ENCODE results near the gene XPO1.
"Not testable (repeated sequence)": the region's sequence is repeated elsewhere in the genome, so short reads cannot be mapped to it uniquely, and the experiment has no call there.

XPO1 gene

GRCh38 chr2:61460163-61460562 lies 78.0 kb downstream of the XPO1 start:
- Histone ChIP-seq H3K27me3 (ENCODE audit: control insufficient read depth, insufficient read depth, low read length) (no peaks in the 10 kb centered on the region), H3K4me3 (ENCODE audit: low read length) (no peak overlapping the region), H3K4me2 (ENCODE audit: low read length) (peak overlapping the region; percentile 61), H3K9ac (ENCODE audit: low read depth, low read length) (no peak overlapping the region), H3K4me1 (ENCODE audit: control insufficient read depth, insufficient read depth, low read length) (peaks cover 18% of the 10 kb centered on the region), H3K9me3 (replicated peaks; ENCODE audit: low read length) (no peaks in the 10 kb centered on the region), H3K36me3 (ENCODE audit: insufficient read depth, low read length) (no peaks in the 10 kb centered on the region)

- no peak overlapping the region for H3K4me2 ChIP-seq (ENCODE audit: low read length)
- H3K4me3 ChIP-seq (ENCODE audit: low read length): no peak overlapping the region
- H3K4me1 ChIP-seq (ENCODE audit: control insufficient read depth, insufficient read depth, low read length): peaks cover 18% of the 10 kb centered on the region
- H3K9ac ChIP-seq (ENCODE audit: low read depth, low read length): no peak overlapping the region
- no peaks in the 10 kb centered on the region for H3K9me3 ChIP-seq (replicated peaks; ENCODE audit: low read length)
- no peaks in the 10 kb centered on the region for H3K27me3 ChIP-seq (ENCODE audit: control insufficient read depth, insufficient read depth, low read length)
- no peaks in the 10 kb centered on the region for H3K36me3 ChIP-seq (ENCODE audit: insufficient read depth, low read length)
Measured at GRCh38 chr2:61456746-61457420, 81.3 kb downstream of the XPO1 start.

- H3K36me3 ChIP-seq (ENCODE audit: insufficient read depth, low read length): no peaks in the 10 kb centered on the region
- no peak overlapping the region for H3K4me3 ChIP-seq (ENCODE audit: low read length)
- no peak overlapping the region for H3K4me2 ChIP-seq (ENCODE audit: low read length)
- no peak overlapping the region for H3K9ac ChIP-seq (ENCODE audit: low read depth, low read length)
- H3K9me3 ChIP-seq (replicated peaks; ENCODE audit: low read length): no peaks in the 10 kb centered on the region
- H3K27me3 ChIP-seq (ENCODE audit: control insufficient read depth, insufficient read depth, low read length): no peaks in the 10 kb centered on the region
- peaks cover 18% of the 10 kb centered on the region for H3K4me1 ChIP-seq (ENCODE audit: control insufficient read depth, insufficient read depth, low read length)
Measured at GRCh38 chr2:61456070-61456745, 81.9 kb downstream of the XPO1 start.

DNA sequence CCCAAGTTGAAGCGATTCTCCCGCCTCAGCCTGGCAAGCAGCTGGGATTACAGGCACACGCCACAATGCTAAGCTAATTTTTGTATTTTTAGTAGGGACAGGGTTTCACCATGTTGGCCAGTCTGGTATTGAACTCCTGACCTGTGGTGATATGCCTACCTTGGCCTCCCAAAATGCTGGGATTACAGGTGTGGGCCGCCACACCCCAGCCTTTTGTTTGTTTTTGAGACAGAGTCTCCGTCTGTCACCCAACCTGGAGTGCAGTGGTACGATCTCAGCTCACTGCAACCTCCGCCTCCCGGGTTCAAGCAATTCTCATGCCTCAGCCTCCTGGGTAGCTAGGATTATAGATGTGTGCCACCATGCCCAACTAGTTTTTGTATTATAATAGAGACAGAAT lies 83.2 kb downstream of the XPO1 start:
- H3K9me3 ChIP-seq (replicated peaks; ENCODE audit: low read length); H3K4me3 ChIP-seq (ENCODE audit: low read length); H3K27me3 ChIP-seq (ENCODE audit: control insufficient read depth, insufficient read depth, low read length); H3K4me2 ChIP-seq (ENCODE audit: low read length); H3K9ac ChIP-seq (ENCODE audit: low read depth, low read length); H3K36me3 ChIP-seq (ENCODE audit: insufficient read depth, low read length): not testable (repeated sequence)
- peaks cover 11% of the 10 kb centered on the region for H3K4me1 ChIP-seq (ENCODE audit: control insufficient read depth, insufficient read depth, low read length)

DNA sequence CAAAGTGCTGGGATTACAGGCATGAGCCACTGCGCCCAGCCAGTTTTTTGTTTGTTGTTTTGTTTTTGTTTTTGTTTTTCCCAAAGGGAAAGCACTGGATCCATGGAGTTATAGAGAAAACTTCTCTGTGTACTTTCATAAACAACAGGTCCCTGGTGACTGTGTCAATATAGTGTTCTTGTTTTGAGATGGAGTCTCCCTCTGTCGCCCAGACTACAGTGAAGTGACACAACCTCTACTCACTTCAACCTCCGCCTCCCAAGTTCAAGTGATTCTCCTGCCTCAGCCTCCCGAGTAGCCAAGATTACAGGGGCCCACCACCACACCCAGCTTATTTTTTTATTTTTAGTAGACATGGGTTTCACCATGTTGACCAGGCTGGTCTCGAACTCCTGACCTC lies 83.8 kb downstream of the XPO1 start:
- Histone ChIP-seq H3K36me3 (ENCODE audit: insufficient read depth, low read length) (no peaks in the 10 kb centered on the region), H3K27me3 (ENCODE audit: control insufficient read depth, insufficient read depth, low read length) (no peaks in the 10 kb centered on the region), H3K4me2 (ENCODE audit: low read length) (no peak overlapping the region), H3K4me3 (ENCODE audit: low read length) (no peak overlapping the region), H3K4me1 (ENCODE audit: control insufficient read depth, insufficient read depth, low read length) (peaks cover 5% of the 10 kb centered on the region), H3K9ac (ENCODE audit: low read depth, low read length) (no peak overlapping the region), H3K9me3 (replicated peaks; ENCODE audit: low read length) (no peaks in the 10 kb centered on the region)

DNA sequence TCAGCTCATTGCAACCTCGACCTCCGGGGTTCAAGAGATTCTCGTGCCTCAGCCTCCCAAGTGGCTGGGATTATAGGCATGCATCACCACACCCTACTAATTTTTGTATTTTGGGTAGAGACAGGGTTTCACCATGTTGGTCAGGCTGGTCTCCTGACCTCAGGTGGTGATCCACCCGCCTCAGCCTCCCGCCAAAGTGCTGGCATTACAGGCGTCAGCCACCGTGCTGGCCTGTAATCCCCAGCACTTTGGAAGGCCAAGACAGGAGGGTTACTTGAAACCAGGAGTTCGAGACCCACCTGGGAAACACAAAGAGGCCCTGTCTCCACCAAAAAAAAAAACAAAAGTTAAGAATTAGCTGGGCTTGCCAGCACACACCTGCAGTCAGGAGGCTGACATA lies 85.8 kb downstream of the XPO1 start:
- H3K9ac ChIP-seq (ENCODE audit: low read depth, low read length): no peak overlapping the region
- no peaks in the 10 kb centered on the region for H3K27me3 ChIP-seq (ENCODE audit: control insufficient read depth, insufficient read depth, low read length)
- H3K4me3 ChIP-seq (ENCODE audit: low read length): no peak overlapping the region
- H3K36me3 ChIP-seq (ENCODE audit: insufficient read depth, low read length): no peaks in the 10 kb centered on the region
- H3K4me2 ChIP-seq (ENCODE audit: low read length): no peak overlapping the region
- H3K4me1 ChIP-seq (ENCODE audit: control insufficient read depth, insufficient read depth, low read length): peaks cover 4% of the 10 kb centered on the region
- no peaks in the 10 kb centered on the region for H3K9me3 ChIP-seq (replicated peaks; ENCODE audit: low read length)

GRCh38 chr2:61451178-61451577 lies 87.0 kb downstream of the XPO1 start:
- Histone ChIP-seq H3K4me3 (ENCODE audit: low read length) (no peak overlapping the region), H3K36me3 (ENCODE audit: insufficient read depth, low read length) (no peaks in the 10 kb centered on the region), H3K9ac (ENCODE audit: low read depth, low read length) (no peak overlapping the region), H3K4me1 (ENCODE audit: control insufficient read depth, insufficient read depth, low read length) (peaks cover 4% of the 10 kb centered on the region), H3K27me3 (ENCODE audit: control insufficient read depth, insufficient read depth, low read length) (no peaks in the 10 kb centered on the region), H3K4me2 (ENCODE audit: low read length) (no peak overlapping the region), H3K9me3 (replicated peaks; ENCODE audit: low read length) (no peaks in the 10 kb centered on the region)

GRCh38 chr2:61450144-61450543 lies 88.0 kb downstream of the XPO1 start:
- no peak overlapping the region for H3K9ac ChIP-seq (ENCODE audit: low read depth, low read length)
- no peaks in the 10 kb centered on the region for H3K27me3 ChIP-seq (ENCODE audit: control insufficient read depth, insufficient read depth, low read length)
- H3K36me3 ChIP-seq (ENCODE audit: insufficient read depth, low read length): no peaks in the 10 kb centered on the region
- H3K4me2 ChIP-seq (ENCODE audit: low read length): no peak overlapping the region
- H3K4me1 ChIP-seq (ENCODE audit: control insufficient read depth, insufficient read depth, low read length): no peaks in the 10 kb centered on the region
- no peak overlapping the region for H3K4me3 ChIP-seq (ENCODE audit: low read length)
- no peaks in the 10 kb centered on the region for H3K9me3 ChIP-seq (replicated peaks; ENCODE audit: low read length)

DNA sequence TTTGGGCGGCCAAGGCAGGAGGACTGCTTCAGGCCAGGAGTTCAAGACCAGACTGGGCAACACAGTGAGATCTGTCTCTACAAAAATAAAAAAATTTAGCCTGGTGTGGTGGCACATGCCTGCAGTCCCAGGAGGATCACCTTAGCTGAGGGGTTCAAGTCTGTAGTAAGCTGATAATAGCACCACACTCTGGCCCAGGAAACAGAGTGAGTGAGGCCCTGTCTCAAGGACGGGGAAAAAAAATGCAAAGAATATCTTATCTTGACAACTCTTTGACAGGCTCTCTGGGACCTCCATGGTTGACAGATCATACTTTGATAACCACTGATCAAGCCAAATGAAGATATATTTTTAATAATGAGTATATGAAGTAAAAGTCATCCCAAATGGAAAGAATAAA lies 89.9 kb downstream of the XPO1 start:
- H3K4me3 ChIP-seq (ENCODE audit: low read length): no peak overlapping the region
- no peak overlapping the region for H3K9ac ChIP-seq (ENCODE audit: low read depth, low read length)
- no peak overlapping the region for H3K4me2 ChIP-seq (ENCODE audit: low read length)
- H3K27me3 ChIP-seq (ENCODE audit: control insufficient read depth, insufficient read depth, low read length): no peaks in the 10 kb centered on the region
- H3K9me3 ChIP-seq (replicated peaks; ENCODE audit: low read length): peaks cover 3% of the 10 kb centered on the region
- no peaks in the 10 kb centered on the region for H3K36me3 ChIP-seq (ENCODE audit: insufficient read depth, low read length)
- H3K4me1 ChIP-seq (ENCODE audit: control insufficient read depth, insufficient read depth, low read length): no peaks in the 10 kb centered on the region

- H3K4me1 ChIP-seq (ENCODE audit: control insufficient read depth, insufficient read depth, low read length); H3K9me3 ChIP-seq (replicated peaks; ENCODE audit: low read length); H3K4me2 ChIP-seq (ENCODE audit: low read length): not testable (repeated sequence)
Measured at GRCh38 chr2:61446971-61447370, 91.2 kb downstream of the XPO1 start.

DNA sequence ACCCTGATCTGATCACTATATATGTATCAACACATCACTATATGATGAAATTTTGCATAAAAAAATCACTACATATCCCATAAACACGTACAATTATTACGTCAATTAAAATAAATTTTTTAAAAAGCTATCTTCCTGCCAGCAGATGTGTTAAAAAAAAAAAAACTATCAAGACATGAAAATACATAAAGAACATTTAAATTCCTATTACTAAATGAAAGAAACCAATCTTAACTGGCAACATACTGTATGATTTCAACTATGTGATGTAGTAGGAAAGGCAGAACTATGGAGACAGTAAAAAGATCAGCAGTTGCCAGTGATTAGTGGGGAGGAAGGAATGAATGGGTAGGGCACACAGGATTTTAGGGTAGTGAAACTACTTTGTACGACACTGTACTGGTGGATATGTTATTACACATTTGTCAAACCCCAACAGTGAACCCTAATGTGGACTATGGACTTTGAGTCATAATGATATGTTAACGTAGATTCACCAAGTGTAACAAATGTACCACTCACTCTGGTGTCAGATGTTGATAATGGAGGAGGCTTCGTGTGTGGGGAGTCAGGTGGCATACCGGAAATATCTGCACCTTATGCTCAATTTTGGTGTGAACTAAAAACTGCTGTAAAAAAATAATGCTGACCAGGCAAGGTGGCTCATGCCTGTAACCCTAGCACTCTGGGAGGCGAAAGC lies 94.7 kb downstream of the XPO1 start:
- H3K4me2 ChIP-seq (ENCODE audit: low read length): no peak overlapping the region
- no peaks in the 10 kb centered on the region for H3K36me3 ChIP-seq (ENCODE audit: insufficient read depth, low read length)
- H3K4me3 ChIP-seq (ENCODE audit: low read length): no peak overlapping the region
- peaks cover 3% of the 10 kb centered on the region for H3K9me3 ChIP-seq (replicated peaks; ENCODE audit: low read length)
- H3K4me1 ChIP-seq (ENCODE audit: control insufficient read depth, insufficient read depth, low read length): no peaks in the 10 kb centered on the region
- H3K27me3 ChIP-seq (ENCODE audit: control insufficient read depth, insufficient read depth, low read length): no peaks in the 10 kb centered on the region
- H3K9ac ChIP-seq (ENCODE audit: low read depth, low read length): no peak overlapping the region

More at GRCh38 chr2:61446971-61447370, 91.2 kb downstream of the XPO1 start:
- not testable (repeated sequence) for H3K9ac ChIP-seq (ENCODE audit: low read depth, low read length); H3K36me3 ChIP-seq (ENCODE audit: insufficient read depth, low read length); H3K27me3 ChIP-seq (ENCODE audit: control insufficient read depth, insufficient read depth, low read length); H3K4me3 ChIP-seq (ENCODE audit: low read length)

All from skeletal muscle satellite cell (primary cell).